K562 (cell line): Measurements from ENCODE around the gene SRSF9. TPM values are rescaled to one million over a fixed set of nuclear protein-coding genes. Genes with fewer than 3 reads are reported as not detected.
A peak's percentile ranks its signal among the peaks of the same experiment; 100 is the strongest.

Source experiments
- ATF1 ChIP-seq, 2 experiments: fragments of 450-650 bp in 1 of 2; IDR thresholded peaks; 2 replicates each; pipeline ENCODE4 v1.6.1; 2016; ENCODE audit warnings: missing compliant biosample characterization in 1 of 2, missing genetic modification characterization in 1 of 2
- BCOR ChIP-seq: fragments of 450-650 bp; IDR thresholded peaks from 2 replicates; pipeline ENCODE4 v1.6.1; 2016
- CBFA2T3 ChIP-seq: fragments of 450-650 bp; IDR thresholded peaks from 2 replicates; pipeline ENCODE4 v1.6.1; 2017
- CBX8 ChIP-seq: fragments of 200-600 bp; sonication (generic); IDR thresholded peaks from 2 replicates; pipeline ENCODE4 v1.6.1; 2012; ENCODE audit warnings: borderline replicate concordance, mixed run types, low read depth, mild to moderate bottlenecking, moderate library complexity, mixed read lengths, low read length, control low read depth, inconsistent platforms; ENCODE audit not compliant: poor library complexity, severe bottlenecking; ENCODE audit errors: extremely low read depth
- CGGBP1 ChIP-seq: fragments of 250-450 bp; sonication (Bioruptor Pico); IDR thresholded peaks from 2 replicates; pipeline ENCODE4 v1.9.0; 2021; ENCODE audit warnings: mild to moderate bottlenecking
- CUX1 ChIP-seq: fragments of 200-800 bp; sonication (Bioruptor generic); IDR thresholded peaks from 2 replicates; pipeline ENCODE4 v1.6.1; 2016; ENCODE audit warnings: missing genetic modification characterization, missing compliant biosample characterization
- ELF2 ChIP-seq: fragments of 250-450 bp; sonication (Bioruptor Pico); IDR thresholded peaks from 2 replicates; pipeline ENCODE4 v1.5.0; 2021; ENCODE audit warnings: mild to moderate bottlenecking
- FOXA1 ChIP-seq: fragments of 450-650 bp; IDR thresholded peaks from 2 replicates; pipeline ENCODE4 v1.6.1; 2016; ENCODE audit warnings: mild to moderate bottlenecking, borderline replicate concordance
- FOXJ2 ChIP-seq: fragments of 200-800 bp; sonication (Bioruptor generic); IDR thresholded peaks from 2 replicates; pipeline ENCODE4 v1.6.1; 2016; ENCODE audit warnings: missing genetic modification characterization, missing compliant biosample characterization
- FOXM1 ChIP-seq, 2 experiments: fragments of 450-650 bp in 1 of 2; sonication (generic) in 1 of 2; formaldehyde crosslinking in 1 of 2; IDR thresholded peaks; 2 replicates each; pipeline versions ENCODE4 v1.6.1 to v1.9.0; 2017 to 2022; ENCODE audit warnings: low read depth in 2 of 2, mild to moderate bottlenecking in 2 of 2, missing genetic modification reagents in 1 of 2, moderate library complexity in 1 of 2
- HOXB6 ChIP-seq: fragments of 250-450 bp; sonication (Bioruptor Pico); IDR thresholded peaks from 2 replicates; pipeline ENCODE4 v1.5.1; 2022; ENCODE audit warnings: mild to moderate bottlenecking, borderline replicate concordance
- NFATC3 ChIP-seq: fragments of 450-650 bp; IDR thresholded peaks from 2 replicates; pipeline ENCODE4 v1.6.1; 2017; ENCODE audit warnings: mild to moderate bottlenecking
- NUFIP1 ChIP-seq: fragments of 450-650 bp; IDR thresholded peaks from 2 replicates; pipeline ENCODE4 v1.6.1; 2018; ENCODE audit not compliant: partially characterized antibody
- RBM25 ChIP-seq: fragments of 200-400 bp; formaldehyde crosslinking; IDR thresholded peaks from 2 replicates; pipeline ENCODE4 v1.6.1; 2018; ENCODE audit warnings: low read length, low read depth, moderate library complexity; ENCODE audit not compliant: severe bottlenecking
- RFX1 ChIP-seq: fragments of 450-650 bp; IDR thresholded peaks from 2 replicates; pipeline ENCODE4 v1.6.1; 2016; ENCODE audit warnings: mild to moderate bottlenecking, moderate library complexity
- STAT6 ChIP-seq: sonication (generic); formaldehyde crosslinking; IDR thresholded peaks from 2 replicates; pipeline ENCODE4 v1.8.1; 2023; ENCODE audit warnings: mild to moderate bottlenecking, missing genetic modification reagents
- TAF9B ChIP-seq: fragments of 450-650 bp; IDR thresholded peaks from 2 replicates; pipeline ENCODE4 v1.6.1; 2018; ENCODE audit warnings: mild to moderate bottlenecking; ENCODE audit not compliant: partially characterized antibody
- TCF15 ChIP-seq: fragments of 250-450 bp; sonication (Bioruptor Pico); IDR thresholded peaks from 2 replicates; pipeline ENCODE4 v1.8.0; 2022; ENCODE audit warnings: moderate library complexity, mild to moderate bottlenecking, inconsistent platforms
- ZFP36 ChIP-seq: fragments of 150-350 bp; IDR thresholded peaks from 2 replicates; pipeline ENCODE4 v1.6.1; 2018; ENCODE audit warnings: low read length, low read depth; ENCODE audit not compliant: partially characterized antibody
- ZNF584 ChIP-seq: fragments of 200-800 bp; sonication (Bioruptor generic); IDR thresholded peaks from 2 replicates; pipeline ENCODE4 v1.6.1; 2016; ENCODE audit warnings: low read depth, mild to moderate bottlenecking, missing genetic modification characterization, missing compliant biosample characterization
- polyA plus RNA-seq, 8 experiments: library from polyadenylated mRNA; depleted of rRNA in 4 of 8; stranded (reverse) in 5 of 8; unstranded in 3 of 8; fragments of >200 nt; fragmentation: Nextera tagmentation in 2 of 8; fragmentation: Illumina TruSeq in 1 of 8; extraction: Ambion mirVana in 2 of 8; extraction: Trizol in 1 of 8; gene quantifications; 2 replicates each; pipeline versions ENCODE4 v1.2.1 to v1.2.3, GENCODE V29; 2011 to 2014; ENCODE audit warnings: inconsistent platforms in 1 of 8, missing spikeins in 1 of 8
- total RNA-seq, 7 experiments: library from RNA; depleted of rRNA in 6 of 7; stranded (reverse); fragments of >200 nt in 6 of 7; fragmentation: Illumina TruSeq in 2 of 7; extraction: Trizol in 2 of 7; gene quantifications; 2 replicates each; pipeline versions ENCODE4 v1.2.1 to v1.2.3, GENCODE V29; 2011 to 2021; ENCODE audit warnings: low replicate concordance in 1 of 7

The SRSF9 gene
- total and polyA plus RNA-seq, 9 of the 15 experiments (the other 6 are each of a cell fraction or from before 2014, with no cell fraction given) = 40.3 to 291 (median 230) TPM

- TF ChIP-seq STAT6 = no peak
- peak; percentile 24 for TF ChIP-seq RBM25
- TF ChIP-seq TCF15 (CRISPR knock-in tag) = no peak
- no peak for TF ChIP-seq HOXB6 (CRISPR knock-in tag)
- no peak for TF ChIP-seq RFX1
- TF ChIP-seq ZFP36 = no peak
- no peak for TF ChIP-seq NFATC3
- 0 out of 2 replicates have a peak, but pooled peaks have one; percentile 9 for TF ChIP-seq FOXM1 (IDR thresholded peaks at IDR 0.05; ENCODE audit: low read depth)
- TF ChIP-seq FOXM1 (CRISPR knock-in tag; IDR thresholded peaks at IDR 0.05; ENCODE audit: low read depth) = 0 out of 2 replicates have a peak, but pooled peaks have one; percentile 50
- no peak for TF ChIP-seq ATF1 (CRISPR knock-in tag; IDR thresholded peaks at IDR 0.05)
- TF ChIP-seq ATF1 (tag; IDR thresholded peaks at IDR 0.05) = peak; percentile 64
- peak; percentile 83; the same call in 1 of the 2 replicates for TF ChIP-seq BCOR
- TF ChIP-seq CGGBP1 (CRISPR knock-in tag) = no peak
- no peak for TF ChIP-seq FOXA1
- TF ChIP-seq TAF9B = no peak
- no peak for TF ChIP-seq CBFA2T3
- TF ChIP-seq ELF2 (CRISPR knock-in tag) = peak; percentile 78
- TF ChIP-seq ZNF584 = no peak
- no peak for TF ChIP-seq NUFIP1
- TF ChIP-seq FOXJ2 (tag) = no peak
- no peak for TF ChIP-seq CUX1
- TF ChIP-seq CBX8 = no peak
Measured at GRCh38 chr12:120469450-120470149, at the start of gene SRSF9 (continued).
